ENCODE data around the gene NSD1.

- TF ChIP-seq ASH2L (IDR thresholded peaks at IDR 0.05; ENCODE audit: low read length) (no peak), RAD21 (IDR thresholded peaks at IDR 0.05 in 1 of 2, conservative IDR thresholded peaks at IDR 0.05 in 1 of 2; ENCODE audit: low read depth in 2 of 2, low read length in 2 of 2) (no peak), CTCF (IDR thresholded peaks at IDR 0.05; ENCODE audit: control extremely low read depth in 1 of 3, insufficient read depth in 1 of 3, low read depth in 1 of 3, low read length in 3 of 3) (no peak), TBP (IDR thresholded peaks at IDR 0.05; ENCODE audit: low read depth, low read length) (no peak), GABPA (IDR thresholded peaks at IDR 0.05; ENCODE audit: borderline replicate concordance, insufficient read depth, low read length) (no peak), POLR2AphosphoS5 (IDR thresholded peaks at IDR 0.05; ENCODE audit: low read depth, low read length) (no peak), POLR2A (IDR thresholded peaks at IDR 0.05; ENCODE audit: control extremely low read depth in 1 of 2, low read depth in 2 of 2, low read length in 2 of 2) (no peak), EZH2 (IDR thresholded peaks at IDR 0.05; ENCODE audit: low read depth, low read length, severe bottlenecking) (no peak), RNF2 (IDR thresholded peaks at IDR 0.05; ENCODE audit: borderline replicate concordance, low read depth, low read length, missing control alignments, poor library complexity, severe bottlenecking) (no peak), JUN (IDR thresholded peaks at IDR 0.05; ENCODE audit: low read depth, low read length) (no peak)
These were observed 20.9 kb upstream of the NSD1 start for GRCh38 chr5:177112589-177113220.
